Chondrocyte (in vitro differentiated cells): ENCODE data around the gene ANKMY1. TPM values are rescaled to one million over a fixed set of nuclear protein-coding genes. Genes with fewer than 3 reads are reported as not detected.

Experiments used
- DNase-seq: peaks from one replicate; pipeline ENCODE4 v3.0.0; 2021; ENCODE audit warnings: mixed read lengths, low spot score
- H3K27ac Mint-ChIP-seq: one replicate; pipeline ENCODE4 v1.8.0; 2021; ENCODE audit warnings: mild to moderate bottlenecking, moderate library complexity, mixed read lengths; ENCODE audit not compliant: unreplicated experiment
- H3K27me3 Mint-ChIP-seq: 2 replicates; pipeline ENCODE4 v1.8.0; 2021; ENCODE audit warnings: low read depth, mixed read lengths
- H3K36me3 Mint-ChIP-seq: 2 replicates; pipeline ENCODE4 v1.8.0; 2021; ENCODE audit warnings: low read depth, mixed read lengths
- H3K4me1 Mint-ChIP-seq: 2 replicates; pipeline ENCODE4 v1.8.0; 2021; ENCODE audit warnings: low read depth, mild to moderate bottlenecking, mixed read lengths
- H3K4me3 Mint-ChIP-seq: one replicate; pipeline ENCODE4 v1.8.0; 2021; ENCODE audit warnings: mild to moderate bottlenecking, moderate library complexity, mixed read lengths; ENCODE audit not compliant: unreplicated experiment
- H3K9me3 Mint-ChIP-seq: 2 replicates; pipeline ENCODE4 v1.8.0; 2021; ENCODE audit warnings: low read depth, mixed read lengths
- CTCF ChIP-seq: fragments of 200-600 bp; sonication (generic); IDR thresholded peaks from 2 replicates; pipeline ENCODE4 v1.5.0; 2021; ENCODE audit warnings: antibody characterized with exemption, mild to moderate bottlenecking, moderate library complexity
- total RNA-seq: library from RNA; stranded (reverse); gene quantifications from 3 replicates; pipeline ENCODE4 v1.2.1, GENCODE V29; 2021

Gene ANKMY1
- total RNA-seq, 1 donor from 2014 or later, result 10.8 TPM

GRCh38 chr2:240463866-240464481, 93.8 kb downstream of the ANKMY1 start:
- Mint-ChIP-seq H3K27me3 (no peaks in the 10 kb centered on the region), H3K4me1 (no peaks in the 10 kb centered on the region), H3K36me3 (peaks cover 17% of the 10 kb centered on the region), H3K27ac (no peak overlapping the region), H3K9me3 (no peaks in the 10 kb centered on the region), H3K4me3 (no peak overlapping the region)
- TF ChIP-seq CTCF, result no peak
- DNase-seq, result peak; percentile 84

GRCh38 chr2:240463274-240463865, 94.4 kb downstream of the ANKMY1 start:
- no peaks in the 10 kb centered on the region for H3K27me3 Mint-ChIP-seq
- H3K36me3 Mint-ChIP-seq, result peaks cover 17% of the 10 kb centered on the region
- H3K9me3 Mint-ChIP-seq, result no peaks in the 10 kb centered on the region
- no peak overlapping the region for H3K4me3 Mint-ChIP-seq
- DNase-seq, result peak; percentile 84
- no peaks in the 10 kb centered on the region for H3K4me1 Mint-ChIP-seq
- H3K27ac Mint-ChIP-seq, result no peak overlapping the region
- TF ChIP-seq CTCF, result no peak

DNA sequence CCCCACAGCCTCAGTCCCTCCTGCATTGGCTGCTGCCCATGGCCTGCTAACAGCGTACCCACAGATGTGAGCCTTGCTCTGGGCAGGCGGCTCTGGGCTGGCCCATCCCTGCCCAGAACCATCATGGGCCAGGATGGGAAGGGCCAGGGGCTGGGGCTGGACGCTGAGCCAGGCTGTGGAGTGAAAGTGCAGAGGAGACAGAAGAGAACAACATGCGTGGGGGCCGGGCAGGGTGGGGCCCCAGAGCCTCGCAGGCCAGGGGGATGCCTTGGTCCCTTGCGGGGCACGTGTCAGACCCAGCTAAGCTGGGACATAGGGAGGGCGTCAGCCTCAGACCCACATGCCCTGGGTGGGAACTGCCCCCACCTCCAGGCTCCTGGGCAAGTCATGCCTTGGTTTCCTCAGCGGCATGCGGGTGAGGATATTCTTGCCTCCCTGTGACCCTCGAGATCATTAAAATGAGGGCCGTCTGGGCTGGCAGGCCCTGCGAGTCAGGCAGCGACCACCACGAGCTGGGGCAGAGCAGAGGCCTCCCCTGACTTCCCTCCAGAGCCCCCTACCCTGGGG, 95.0 kb downstream of the ANKMY1 start:
- H3K27ac Mint-ChIP-seq, result no peak overlapping the region
- no peak overlapping the region for H3K4me3 Mint-ChIP-seq
- H3K36me3 Mint-ChIP-seq, result peaks cover 17% of the 10 kb centered on the region
- no peak for TF ChIP-seq CTCF
- DNase-seq, result no peak
- no peaks in the 10 kb centered on the region for H3K9me3 Mint-ChIP-seq
- no peaks in the 10 kb centered on the region for H3K27me3 Mint-ChIP-seq
- peaks cover 3% of the 10 kb centered on the region for H3K4me1 Mint-ChIP-seq

DNA sequence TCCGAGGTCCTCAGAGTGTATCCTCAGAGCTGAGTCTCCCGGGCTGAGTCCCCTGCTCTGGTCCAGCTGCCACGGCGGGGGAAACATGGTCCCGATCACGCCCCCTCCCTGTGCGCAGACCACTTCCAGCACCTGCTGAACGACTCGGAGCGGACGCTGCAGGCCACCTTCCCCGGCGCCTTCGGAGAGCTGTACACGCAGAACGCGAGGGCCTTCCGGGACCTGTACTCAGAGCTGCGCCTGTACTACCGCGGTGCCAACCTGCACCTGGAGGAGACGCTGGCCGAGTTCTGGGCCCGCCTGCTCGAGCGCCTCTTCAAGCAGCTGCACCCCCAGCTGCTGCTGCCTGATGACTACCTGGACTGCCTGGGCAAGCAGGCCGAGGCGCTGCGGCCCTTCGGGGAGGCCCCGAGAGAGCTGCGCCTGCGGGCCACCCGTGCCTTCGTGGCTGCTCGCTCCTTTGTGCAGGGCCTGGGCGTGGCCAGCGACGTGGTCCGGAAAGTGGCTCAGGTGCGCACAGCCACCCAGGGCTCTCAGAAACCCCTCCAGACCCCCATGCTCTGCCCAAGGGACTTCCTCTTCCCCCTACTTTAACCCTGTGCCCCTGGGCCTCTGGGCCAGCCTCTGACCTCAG, 95.6 kb downstream of the ANKMY1 start:
- TF ChIP-seq CTCF, result no peak
- H3K4me3 Mint-ChIP-seq, result no peak overlapping the region
- peaks cover 4% of the 10 kb centered on the region for H3K4me1 Mint-ChIP-seq
- no peak overlapping the region for H3K27ac Mint-ChIP-seq
- no peaks in the 10 kb centered on the region for H3K27me3 Mint-ChIP-seq
- H3K9me3 Mint-ChIP-seq, result no peaks in the 10 kb centered on the region
- H3K36me3 Mint-ChIP-seq, result peaks cover 17% of the 10 kb centered on the region
- DNase-seq, result peak; percentile 94

DNA sequence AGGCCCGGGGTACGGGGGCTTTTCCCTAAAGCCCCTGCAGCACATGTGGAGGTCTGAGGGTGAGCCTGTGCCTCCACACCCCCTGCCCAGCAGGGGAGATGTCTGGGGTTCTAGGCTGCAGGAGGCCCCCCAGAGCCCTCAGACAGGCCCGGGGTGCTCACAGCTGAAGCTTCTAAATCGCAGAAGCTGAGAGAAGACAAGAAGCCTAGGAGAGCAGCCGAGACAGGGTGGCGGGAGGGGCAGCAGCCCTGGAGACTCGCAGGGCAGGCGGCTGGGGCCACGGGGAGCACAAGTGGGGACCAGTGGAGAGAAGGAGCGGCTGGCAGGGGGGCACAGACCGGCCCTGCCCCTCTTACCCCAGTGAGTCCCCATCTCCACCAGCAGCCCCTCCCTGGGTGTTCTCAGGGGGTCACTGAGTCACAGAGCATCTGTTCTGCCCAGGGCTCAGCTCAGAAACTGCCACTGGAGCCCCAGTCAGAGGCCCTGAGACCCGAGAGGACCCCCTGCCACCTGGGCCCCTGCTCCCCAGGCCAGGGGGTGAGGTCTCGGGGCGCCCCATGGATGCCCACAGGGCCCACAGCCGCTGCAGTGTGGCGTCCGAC, 96.2 kb downstream of the ANKMY1 start:
- Mint-ChIP-seq H3K4me1 (peaks cover 9% of the 10 kb centered on the region), H3K36me3 (peaks cover 17% of the 10 kb centered on the region), H3K27ac (no peak overlapping the region), H3K9me3 (no peaks in the 10 kb centered on the region), H3K4me3 (no peak overlapping the region), H3K27me3 (no peaks in the 10 kb centered on the region)
- peak; percentile 85 for DNase-seq
- no peak for TF ChIP-seq CTCF
